ENCODE results near the gene S100G.

Gene S100G

DNA sequence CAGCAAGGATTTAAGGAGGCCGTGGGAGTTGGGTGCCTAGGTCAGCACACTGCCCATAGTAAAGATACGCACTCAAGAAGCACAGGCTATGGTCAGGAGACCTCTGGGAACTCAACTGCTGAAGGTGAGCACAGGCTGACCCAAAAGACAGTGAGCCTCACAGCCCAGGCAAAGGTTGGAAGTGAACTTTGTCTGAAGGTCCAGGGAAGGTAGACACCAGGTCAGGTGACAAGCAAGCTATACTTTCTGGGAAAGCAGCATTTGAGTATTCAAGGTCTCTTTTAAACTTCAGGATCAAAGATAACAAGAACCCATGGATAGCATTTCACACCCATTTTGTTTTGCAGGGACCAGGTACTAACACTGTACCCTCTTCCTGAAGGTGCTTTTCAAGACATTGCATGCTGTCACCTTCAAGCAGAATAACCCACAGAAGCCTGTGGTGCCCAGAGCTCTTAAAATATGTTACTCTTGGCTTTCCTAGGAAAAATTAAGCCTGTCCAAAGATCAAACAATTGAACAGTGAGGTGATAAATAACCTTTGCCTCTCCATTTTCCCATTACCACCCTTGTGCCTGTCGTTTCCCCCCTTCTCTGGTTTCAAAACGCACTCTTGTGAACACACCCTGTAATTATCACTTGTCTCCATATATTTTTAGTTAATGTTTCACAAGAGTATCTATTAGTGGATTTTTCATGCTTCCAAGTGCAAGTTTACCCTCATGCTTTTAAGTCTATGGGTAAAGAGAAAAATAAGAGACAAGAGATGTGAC lies 3.4 kb upstream of the S100G start:
- DNase-seq (ENCODE audit: low spot score), result no peak

GRCh38 chrX:16651391-16652024 lies 1.6 kb downstream of the S100G start:
- DNase-seq (ENCODE audit: low spot score), result no peak

DNA sequence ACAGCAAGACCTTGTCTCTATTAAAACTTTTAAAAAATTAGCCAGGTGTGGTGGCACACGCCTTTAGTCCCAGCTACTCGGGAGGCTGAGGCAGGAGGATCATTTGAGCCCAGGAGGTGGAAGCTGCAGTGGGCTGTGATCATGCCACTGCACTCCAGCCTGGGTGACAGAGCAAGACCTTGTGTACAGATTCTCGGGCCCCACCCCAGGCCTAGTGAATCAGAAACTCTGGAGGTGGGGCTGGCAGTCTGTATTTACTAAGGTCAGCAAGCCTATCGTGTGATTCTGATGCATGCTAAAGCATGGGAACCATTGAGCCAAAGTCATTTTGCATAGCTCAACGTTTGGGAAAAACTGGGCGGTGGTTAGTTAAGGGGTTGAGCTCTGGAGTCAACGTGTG lies 3.5 kb downstream of the S100G start:
- no peak for DNase-seq (ENCODE audit: low spot score)

DNA sequence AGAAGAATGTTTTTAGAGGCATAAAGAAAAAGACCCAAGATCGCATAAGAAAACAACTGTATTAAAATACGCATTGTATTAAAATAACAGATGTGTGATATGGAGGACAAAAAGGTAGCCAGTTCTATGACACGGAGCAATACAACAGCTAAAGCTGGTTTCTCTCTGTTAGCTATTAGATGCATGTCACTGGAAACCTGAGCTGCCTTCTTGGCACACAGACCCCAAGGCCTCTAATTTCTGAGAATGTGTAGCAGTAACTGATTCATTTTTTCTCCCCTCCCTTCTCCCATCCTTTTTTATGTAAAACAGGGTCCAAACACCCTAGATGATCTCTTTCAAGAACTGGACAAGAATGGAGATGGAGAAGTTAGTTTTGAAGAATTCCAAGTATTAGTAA lies 4.1 kb downstream of the S100G start:
- DNase-seq (ENCODE audit: low spot score), result no peak

GRCh38 chrX:16658284-16658683 lies 8.3 kb downstream of the S100G start:
- no peak for DNase-seq (ENCODE audit: low spot score)

DNA sequence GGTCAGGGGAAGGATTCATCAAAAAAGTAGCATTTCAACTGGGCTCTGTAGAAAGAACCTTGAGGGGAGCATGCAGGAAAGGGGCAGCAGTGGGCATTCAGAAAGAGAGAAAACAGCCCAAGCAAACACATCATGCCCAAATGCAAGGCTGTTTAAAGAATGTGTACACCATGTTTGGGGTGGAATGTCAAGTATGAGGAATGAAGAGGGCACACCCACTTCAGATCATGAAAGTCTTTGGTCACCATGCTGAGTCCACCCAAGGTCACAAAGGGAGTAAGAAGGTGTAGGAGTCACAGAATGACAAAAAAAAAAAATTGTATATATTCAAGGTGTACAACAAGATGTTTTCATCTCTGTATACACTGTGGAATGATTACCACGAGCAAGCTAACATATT lies 9.4 kb downstream of the S100G start:
- DNase-seq (ENCODE audit: low spot score), result no peak

DNA sequence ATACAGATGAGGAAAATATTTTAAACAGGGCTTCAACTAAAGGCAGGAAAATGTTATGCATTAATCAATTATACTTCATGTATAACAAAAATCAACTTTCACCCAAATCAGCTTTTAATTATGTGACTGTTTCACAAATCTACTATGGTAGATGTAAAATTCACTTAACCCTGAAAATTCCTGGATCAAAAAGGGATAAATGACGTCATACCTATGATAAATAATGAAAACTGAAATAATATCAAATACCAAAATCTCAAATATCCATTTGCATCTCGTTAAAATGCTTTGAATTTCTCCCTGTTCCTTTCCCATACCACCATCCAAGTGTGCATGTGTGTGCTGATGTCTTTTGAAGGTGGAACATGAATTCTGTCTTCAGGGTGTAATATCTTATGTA lies 11.5 kb downstream of the S100G start:
- no peak for DNase-seq (ENCODE audit: low spot score)

DNA sequence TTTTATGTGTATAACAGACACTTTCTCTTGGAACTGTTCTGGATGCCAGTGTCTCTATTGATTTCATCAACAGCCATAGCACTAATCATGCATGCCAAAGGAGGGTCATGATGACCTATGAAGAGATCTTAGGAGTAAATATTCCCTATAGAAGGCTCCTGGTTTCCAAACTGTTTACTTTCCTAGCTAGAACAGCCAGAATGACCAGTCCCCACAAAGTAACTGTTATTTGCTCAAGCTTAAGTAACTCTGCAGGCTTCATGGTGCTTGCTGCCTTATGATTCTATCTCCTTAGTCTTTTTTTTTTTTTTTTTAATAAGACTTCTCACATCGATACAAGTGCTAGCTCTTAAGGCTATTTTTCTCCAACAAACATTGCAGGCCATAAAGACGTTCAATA lies 12.4 kb downstream of the S100G start:
- no peak for DNase-seq (ENCODE audit: low spot score)

GRCh38 chrX:16664074-16664473 lies 14.1 kb downstream of the S100G start:
- DNase-seq (ENCODE audit: low spot score), result no peak

- no peak for DNase-seq (ENCODE audit: low spot score)
These were observed 14.7 kb downstream of the S100G start for GRCh38 chrX:16664626-16665025.

- DNase-seq (ENCODE audit: low spot score), result no peak
These were observed 15.1 kb downstream of the S100G start for GRCh38 chrX:16665089-16665488.

- peak; percentile 44 for DNase-seq (ENCODE audit: low spot score)
These were observed 16.6 kb downstream of the S100G start for GRCh38 chrX:16666541-16666940.

DNA sequence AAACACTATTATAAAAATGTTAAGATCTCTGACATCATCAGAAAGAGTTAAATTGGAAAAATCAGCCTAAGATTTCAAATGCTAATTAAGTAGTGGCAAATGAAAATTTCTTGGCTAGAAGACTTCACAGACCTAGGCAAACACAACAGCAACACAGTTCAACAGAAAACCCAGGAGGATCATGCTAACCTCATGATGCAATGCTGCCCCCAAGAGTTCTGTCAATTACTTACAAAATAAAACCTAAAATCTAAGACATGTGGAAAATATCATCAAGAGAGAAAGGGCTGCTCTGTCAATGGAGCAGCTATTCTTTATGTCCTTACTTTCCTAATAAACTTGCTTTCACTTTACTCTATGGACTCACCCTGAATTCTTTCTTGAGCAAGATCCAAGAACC lies 21.0 kb downstream of the S100G start:
- DNase-seq (ENCODE audit: low spot score), result peak; percentile 56

DNA sequence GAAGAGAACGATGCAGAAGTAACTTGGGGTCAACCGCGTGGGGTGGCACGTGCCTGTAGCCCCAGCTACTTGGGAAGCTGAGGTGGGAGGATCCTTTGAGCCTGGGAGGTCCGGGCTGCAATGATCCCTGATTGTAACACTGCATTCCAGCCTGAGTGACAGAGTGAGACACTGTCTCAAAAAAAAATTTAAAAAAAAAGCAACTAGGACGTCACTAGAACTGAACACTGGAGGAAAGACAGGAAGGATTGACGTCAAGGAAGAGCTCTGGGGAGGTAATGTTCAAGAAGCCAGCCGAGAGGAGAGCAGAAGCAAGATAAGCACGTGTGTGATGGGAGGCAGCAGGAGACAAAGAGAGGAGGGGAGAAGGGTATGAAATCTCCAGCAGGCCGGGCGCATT lies 28.7 kb downstream of the S100G start:
- no peak for DNase-seq (ENCODE audit: low spot score)

- no peak for DNase-seq (ENCODE audit: low spot score)
These were observed 33.2 kb downstream of the S100G start for GRCh38 chrX:16683007-16683664.

DNA sequence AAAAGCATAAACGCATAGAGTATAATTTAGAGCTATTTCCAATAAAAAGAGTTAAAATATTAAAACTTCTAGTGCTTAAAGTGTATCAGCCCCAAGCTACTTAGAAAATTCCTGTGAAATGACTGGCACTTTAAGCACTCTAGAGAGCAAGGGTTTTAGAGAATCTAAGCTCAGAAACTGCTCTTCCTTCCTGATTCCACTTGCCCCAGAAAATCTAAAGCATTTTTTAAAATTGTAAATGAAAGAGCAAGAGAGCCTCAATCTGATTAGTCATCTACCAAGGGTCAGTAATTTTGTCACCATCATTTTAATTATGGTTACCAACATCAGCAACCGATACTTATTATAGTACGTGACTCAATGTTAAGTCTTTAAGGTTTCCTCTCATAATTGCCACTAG lies 37.6 kb downstream of the S100G start:
- peak; percentile 18 for DNase-seq (ENCODE audit: low spot score)

- DNase-seq (ENCODE audit: low spot score), result peak; percentile 44
These were observed 45.2 kb downstream of the S100G start for GRCh38 chrX:16695079-16695676.

- no peak for DNase-seq (ENCODE audit: low spot score)
These were observed 47.0 kb downstream of the S100G start for GRCh38 chrX:16696956-16697355.

DNA sequence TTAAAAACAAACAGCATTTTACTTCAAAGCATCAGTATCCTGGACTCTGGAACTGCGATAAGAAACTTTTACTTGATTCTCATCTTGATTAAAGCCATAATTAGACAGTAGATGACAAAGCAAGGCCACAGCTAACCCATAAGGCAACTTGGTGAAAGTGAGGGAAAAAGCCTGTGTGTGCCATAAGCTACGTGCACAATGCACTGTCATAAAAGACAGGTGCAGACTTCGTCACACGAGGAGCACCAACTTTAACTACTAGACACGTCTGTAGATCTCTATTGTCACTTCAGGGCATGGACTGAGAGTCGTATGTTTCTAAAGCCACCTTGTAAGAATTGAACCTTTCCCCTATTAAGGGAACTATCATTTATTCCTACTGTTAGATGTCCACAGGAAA lies 49.4 kb downstream of the S100G start:
- DNase-seq (ENCODE audit: low spot score), result no peak

GRCh38 chrX:16700734-16701133 lies 50.8 kb downstream of the S100G start:
- no peak for DNase-seq (ENCODE audit: low spot score)

DNA sequence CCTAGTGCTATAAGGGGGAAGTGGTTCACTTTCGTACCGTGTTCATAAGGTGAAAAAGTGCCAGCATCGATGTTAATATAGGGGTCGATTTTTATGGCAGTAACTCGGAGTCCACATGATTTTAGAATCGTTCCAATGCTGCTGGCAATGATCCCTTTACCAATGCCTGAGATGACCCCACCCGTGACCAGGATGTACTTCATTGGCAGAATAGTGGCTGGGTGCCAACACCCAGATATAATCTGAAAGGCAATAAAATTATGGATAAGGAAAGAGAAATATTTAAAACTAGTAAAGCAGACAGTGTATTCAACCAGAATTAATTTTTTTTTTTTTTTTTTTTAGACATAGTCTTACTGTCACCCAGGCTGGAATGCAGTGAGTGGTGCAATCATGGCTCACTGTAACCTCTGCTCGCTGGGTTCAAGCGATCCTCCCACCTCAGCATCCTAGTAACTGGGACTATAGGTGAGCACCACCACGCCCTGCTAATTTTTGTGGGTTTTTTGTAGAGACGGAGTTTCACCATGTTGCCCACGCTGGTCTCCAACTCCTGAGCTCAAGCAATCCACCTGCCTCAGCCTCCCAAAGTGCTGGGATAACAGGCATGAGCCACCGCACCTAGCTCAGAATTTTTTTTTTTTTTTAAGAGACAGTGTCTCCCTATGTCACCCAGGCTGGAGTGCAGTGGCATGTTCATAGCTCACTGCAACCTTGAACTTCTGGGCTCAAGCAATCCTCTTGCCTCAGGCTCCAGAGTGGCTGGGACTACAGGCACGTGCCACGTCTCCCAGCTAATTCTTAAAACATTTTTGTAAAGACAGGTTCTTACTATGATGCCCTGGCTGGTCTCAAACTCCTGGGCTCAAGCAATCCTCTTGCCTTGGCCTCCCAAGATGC lies 53.0 kb downstream of the S100G start:
- DNase-seq (ENCODE audit: low spot score), result no peak

Data from AG20443 (cell line).